IMR-90 (cell line): ENCODE measurements around the gene MAGI2. TPM values are rescaled to one million over a fixed set of nuclear protein-coding genes. Genes with fewer than 3 reads are reported as not detected.

Experiments used
- ATAC-seq: fragments of 200-7000 bp; cut with Tn5 transposase; 2 replicates; pipeline ENCODE4 v1.9.1; 2020; ENCODE audit warnings: low read depth, mild to moderate bottlenecking, moderate library complexity
- BruUV-seq: library from RNA; stranded (reverse); fragments of 400-500 nt; replicated peaks from 2 replicates; lab custom pipeline; 2021; lab: Mats Ljungman, UMichigan
- CTCF ChIA-PET: fragments of 300-600 bp; formaldehyde crosslinking; extraction: SDS; loops from one replicate; lab custom pipeline; 2021; ENCODE audit warnings: antibody characterized with exemption; lab: Yijun Ruan, JAX
- POLR2A ChIA-PET: fragments of 300-600 bp; sonication (Branson Sonifier 250); formaldehyde crosslinking; loops from one replicate; lab custom pipeline; 2022; ENCODE audit warnings: antibody characterized with exemption; ENCODE audit not compliant: unreplicated experiment; lab: Charles Lee
- DNase-seq: peaks from one replicate; pipeline ENCODE4 v3.0.0; 2013
- H2AFZ ChIP-seq: replicated peaks from 2 replicates; pipeline ENCODE3; 2013; ENCODE audit warnings: low read length, mild to moderate bottlenecking; ENCODE audit not compliant: poor library complexity
- H2AK5ac ChIP-seq: 2 replicates; pipeline ENCODE4 v1.6.1; 2013; ENCODE audit warnings: low read depth, low read length, inconsistent platforms
- H2AK9ac ChIP-seq: replicated peaks from 2 replicates; pipeline ENCODE3; 2013; ENCODE audit warnings: mild to moderate bottlenecking, low read depth, low read length, moderate library complexity; ENCODE audit not compliant: poor library complexity
- H2BK120ac ChIP-seq: 2 replicates; pipeline ENCODE4 v1.6.1; 2013; ENCODE audit warnings: low read depth, low read length, inconsistent platforms
- H2BK15ac ChIP-seq: 3 replicates; pipeline ENCODE4 v1.6.1; 2013; ENCODE audit warnings: low read depth, low read length, inconsistent platforms
- H2BK20ac ChIP-seq: 2 replicates; pipeline ENCODE4 v1.6.1; 2013; ENCODE audit warnings: low read depth, mild to moderate bottlenecking, inconsistent platforms, low read length, moderate library complexity
- H2BK5ac ChIP-seq: 2 replicates; pipeline ENCODE4 v1.6.1; 2013; ENCODE audit warnings: mild to moderate bottlenecking, low read depth, low read length, inconsistent platforms; ENCODE audit not compliant: poor library complexity, severe bottlenecking
- H3K14ac ChIP-seq: replicated peaks from 2 replicates; pipeline ENCODE4 v1.6.1; 2013; ENCODE audit warnings: low read depth, low read length, inconsistent platforms
- H3K18ac ChIP-seq: 2 replicates; pipeline ENCODE4 v1.6.1; 2013; ENCODE audit warnings: low read depth, low read length, control low read depth
- H3K23ac ChIP-seq: 2 replicates; pipeline ENCODE4 v1.6.1; 2013; ENCODE audit warnings: low read depth, low read length, inconsistent platforms
- H3K27ac ChIP-seq: 2 replicates; pipeline ENCODE4 v1.5.1; 2013; ENCODE audit warnings: mild to moderate bottlenecking, control low read depth, low read length; ENCODE audit not compliant: insufficient read depth
- H3K27me3 ChIP-seq: 2 replicates; pipeline ENCODE4 v1.6.1; 2013; ENCODE audit warnings: low read length; ENCODE audit not compliant: control insufficient read depth, insufficient read depth
- H3K36me3 ChIP-seq: 2 replicates; pipeline ENCODE4 v1.6.1; 2013; ENCODE audit warnings: low read length, mixed read lengths; ENCODE audit not compliant: control insufficient read depth, insufficient read depth
- H3K4ac ChIP-seq: 2 replicates; pipeline ENCODE4 v1.6.1; 2013; ENCODE audit warnings: low read depth, low read length, inconsistent platforms
- H3K4me1 ChIP-seq: 2 replicates; pipeline ENCODE4 v1.6.1; 2013; ENCODE audit warnings: low read length, mixed read lengths; ENCODE audit not compliant: control insufficient read depth, insufficient read depth
- H3K4me2 ChIP-seq: 2 replicates; pipeline ENCODE4 v1.6.1; 2013; ENCODE audit warnings: low read depth, mild to moderate bottlenecking, control low read depth, low read length, moderate library complexity
- H3K4me3 ChIP-seq: 2 replicates; pipeline ENCODE4 v1.5.1; 2013; ENCODE audit warnings: low read depth, mild to moderate bottlenecking, control low read depth, low read length, moderate library complexity; ENCODE audit not compliant: insufficient read depth
- H3K56ac ChIP-seq: 2 replicates; pipeline ENCODE4 v1.6.1; 2013; ENCODE audit warnings: low read length, inconsistent platforms; ENCODE audit not compliant: insufficient read depth; ENCODE audit errors: extremely low read depth
- H3K79me1 ChIP-seq, 2 experiments: 2 replicates each; pipeline ENCODE4 v1.6.1; 2013; ENCODE audit warnings: low read length in 2 of 2, inconsistent platforms in 1 of 2, low read depth in 1 of 2
- H3K9ac ChIP-seq: 2 replicates; pipeline ENCODE4 v1.6.1; 2013; ENCODE audit warnings: low read depth, low read length, control low read depth
- H3K9me1 ChIP-seq: 2 replicates; pipeline ENCODE4 v1.6.1; 2013; ENCODE audit warnings: low read length, inconsistent platforms; ENCODE audit not compliant: insufficient read depth
- H3K9me3 ChIP-seq: 2 replicates; pipeline ENCODE4 v1.6.1; 2013; ENCODE audit warnings: low read length; ENCODE audit not compliant: control insufficient read depth, insufficient read depth
- H4K20me1 ChIP-seq: 2 replicates; pipeline ENCODE4 v1.6.1; 2013; ENCODE audit warnings: low read length, inconsistent platforms; ENCODE audit not compliant: insufficient read depth
- H4K5ac ChIP-seq: 2 replicates; pipeline ENCODE4 v1.6.1; 2013; ENCODE audit warnings: mild to moderate bottlenecking, low read depth, low read length, control low read depth
- H4K8ac ChIP-seq, 2 experiments: 2 replicates each; pipeline ENCODE4 v1.6.1; 2013; ENCODE audit warnings: low read depth in 2 of 2, low read length in 2 of 2, control low read depth in 1 of 2, inconsistent platforms in 1 of 2
- H4K91ac ChIP-seq: 2 replicates; pipeline ENCODE4 v1.6.1; 2013; ENCODE audit warnings: low read depth, low read length, inconsistent platforms; ENCODE audit not compliant: insufficient read depth
- CEBPB ChIP-seq: IDR thresholded peaks from 2 replicates; pipeline ENCODE4 v1.6.1; 2012; ENCODE audit warnings: low read depth, low read length, improper control_type of control experiment
- ELK1 ChIP-seq: fragments of 150-350 bp; IDR thresholded peaks from 2 replicates; pipeline ENCODE4 v1.6.1; 2016; ENCODE audit warnings: low read depth, mild to moderate bottlenecking, low read length, moderate library complexity, borderline replicate concordance
- FOS ChIP-seq: fragments of 150-350 bp; IDR thresholded peaks from 2 replicates; pipeline ENCODE4 v1.6.1; 2016; ENCODE audit warnings: low read depth, low read length
- MAFK ChIP-seq: IDR thresholded peaks from 2 replicates; pipeline ENCODE4 v1.6.1; 2012; ENCODE audit warnings: low read depth, low read length, improper control_type of control experiment
- NFE2L2 ChIP-seq: fragments of 150-350 bp; IDR thresholded peaks from 2 replicates; pipeline ENCODE4 v1.6.1; 2016; ENCODE audit warnings: low read depth, mild to moderate bottlenecking, low read length
- POLR2A ChIP-seq: IDR thresholded peaks from 2 replicates; pipeline ENCODE4 v1.6.1; 2012; ENCODE audit warnings: mild to moderate bottlenecking, low read depth, low read length
- RAD21 ChIP-seq: IDR thresholded peaks from 2 replicates; pipeline ENCODE4 v1.6.1; 2012; ENCODE audit warnings: low read length, improper control_type of control experiment
- RCOR1 ChIP-seq: IDR thresholded peaks from 2 replicates; pipeline ENCODE4 v1.6.1; 2012; ENCODE audit warnings: mild to moderate bottlenecking, low read length, improper control_type of control experiment; ENCODE audit not compliant: insufficient replicate concordance
- SMC3 ChIP-seq: fragments of 150-350 bp; IDR thresholded peaks from 2 replicates; pipeline ENCODE4 v1.6.1; 2016; ENCODE audit warnings: low read depth, mild to moderate bottlenecking, antibody characterized with exemption, low read length, moderate library complexity
- WGBS, 2 experiments: methylation state at CpG; one replicate each; pipeline versions ENCODE4 v1.1.5 to v1.1.7; 2013; ENCODE audit warnings: missing lambda C conversion rate in 2 of 2; ENCODE audit not compliant: insufficient read length in 1 of 2; ENCODE audit errors: extremely low coverage in 2 of 2; 5-methylcytosine and 5-hydroxymethylcytosine counted together
- dilution Hi-C: fragments of 300-500 bp; cut with HindIII; formaldehyde crosslinking; loops from one replicate; pipeline ENCODE4 v1.14.3; 2018; ENCODE audit warnings: low sequenced_read_pairs; ENCODE audit not compliant: unreplicated experiment
- in situ Hi-C: fragments of 300-500 bp; cut with MboI; formaldehyde crosslinking; loops from 3 replicates; pipeline ENCODE4 v1.14.3; 2019; ENCODE audit warnings: low sequenced_read_pairs, inconsistent platforms, mixed read lengths
- intact Hi-C: fragments of 100-400 bp; cut with micrococcal nuclease; formaldehyde crosslinking; loops from 2 replicates; pipeline ENCODE4 v1.10.0; 2022
- polyA plus RNA-seq, 3 experiments: library from polyadenylated mRNA; depleted of rRNA; stranded (reverse); fragments of >200 nt; gene quantifications; 2 replicates each; pipeline ENCODE4 v1.2.3, GENCODE V29; 2012; ENCODE audit warnings: low replicate concordance in 1 of 3
- total RNA-seq: library from RNA; depleted of rRNA; stranded (reverse); fragments of >200 nt; gene quantifications from 2 replicates; pipeline ENCODE4 v1.2.3, GENCODE V29; 2012

The MAGI2 gene
- total and polyA plus RNA-seq, 2 of the 4 experiments (the other 2 are of a cell fraction) = 2.5 to 17.9 TPM

- ATAC-seq = no peak
- no TSS peak for BruUV-seq
- POLR2A ChIA-PET = no interaction called here
These were observed 1273.5 kb downstream of the MAGI2 start for GRCh38 chr7:78179827-78180477.

More at GRCh38 chr7:78179827-78180477, 1273.5 kb downstream of the MAGI2 start:
- in situ Hi-C loops = no loop called here
- H3K4me1 ChIP-seq = peaks cover 2% of the 10 kb centered on the region; the same call in 1 of the 2 replicates
- no peak overlapping the region for H3K27ac ChIP-seq
- H3K79me1 ChIP-seq = no peaks in the 10 kb centered on the region
- H3K23ac ChIP-seq = no peak overlapping the region
- H3K4ac ChIP-seq = no peak overlapping the region
- H2BK15ac ChIP-seq = no peak overlapping the region
- no CpG with 5 or more reads among the region's 4 CpGs for WGBS, 2 experiments
- no peak overlapping the region for H3K4me2 ChIP-seq
- dilution Hi-C loops = no loop called here
- H4K91ac ChIP-seq = no peak overlapping the region
- H3K9me3 ChIP-seq = no peaks in the 10 kb centered on the region
- no peak overlapping the region for H3K56ac ChIP-seq
- H2BK20ac ChIP-seq = no peak overlapping the region
- no peak overlapping the region for H3K4me3 ChIP-seq
- no peaks in the 10 kb centered on the region for H3K9me1 ChIP-seq
- DNase-seq = no peak
- no peak overlapping the region for H4K5ac ChIP-seq
- no peak overlapping the region for H2BK5ac ChIP-seq
- intact Hi-C loops = no loop called here
- H3K9ac ChIP-seq = no peak overlapping the region
- H4K8ac ChIP-seq = no peak overlapping the region
- CTCF ChIA-PET = no interaction called here
- no peak overlapping the region for H2AK9ac ChIP-seq
- TF ChIP-seq CEBPB (peak; percentile 61), SMC3 (no peak), FOS (no peak), POLR2A (no peak), NFE2L2 (no peak), ELK1 (no peak), RAD21 (no peak), RCOR1 (no peak), MAFK (no peak)
- no peaks in the 10 kb centered on the region for H3K36me3 ChIP-seq
- no peak overlapping the region for H2AFZ ChIP-seq
- H3K14ac ChIP-seq = no peak overlapping the region
- H2AK5ac ChIP-seq = no peak overlapping the region
- no peaks in the 10 kb centered on the region for H4K20me1 ChIP-seq
- H3K18ac ChIP-seq = no peak overlapping the region
- no peak overlapping the region for H2BK120ac ChIP-seq
- H3K27me3 ChIP-seq = no peaks in the 10 kb centered on the region
